Measurements from ENCODE around the gene RB1.
"Not testable (repeated sequence)": the region's sequence is repeated elsewhere in the genome, so short reads cannot be mapped to it uniquely, and the experiment has no call there.

Gene RB1

GRCh38 chr13:48333976-48334375, 30.4 kb downstream of the RB1 start:
- H3K27ac ChIP-seq (ENCODE audit: low read depth, low read length), result no peak overlapping the region
- no peaks in the 10 kb centered on the region for H3K36me3 ChIP-seq (ENCODE audit: control insufficient read depth, insufficient read depth, low read length)
- H3K4me3 ChIP-seq (ENCODE audit: low read length), result no peak overlapping the region

GRCh38 chr13:48334534-48335127, 31.1 kb downstream of the RB1 start:
- H3K9ac ChIP-seq (ENCODE audit: low read length), result no peak overlapping the region
- no peak overlapping the region for H3K4me3 ChIP-seq (ENCODE audit: low read length)
- no peaks in the 10 kb centered on the region for H3K36me3 ChIP-seq (ENCODE audit: control insufficient read depth, insufficient read depth, low read length)
- H3K27ac ChIP-seq (ENCODE audit: low read depth, low read length), result no peak overlapping the region
- no peaks in the 10 kb centered on the region for H3K27me3 ChIP-seq (ENCODE audit: control insufficient read depth, insufficient read depth, low read length)
- H3K4me1 ChIP-seq (ENCODE audit: control insufficient read depth, insufficient read depth, low read length), result no peaks in the 10 kb centered on the region

More at GRCh38 chr13:48333976-48334375, 30.4 kb downstream of the RB1 start:
- H3K9ac ChIP-seq (ENCODE audit: low read length), result no peak overlapping the region
- no peaks in the 10 kb centered on the region for H3K4me1 ChIP-seq (ENCODE audit: control insufficient read depth, insufficient read depth, low read length)
- no peaks in the 10 kb centered on the region for H3K27me3 ChIP-seq (ENCODE audit: control insufficient read depth, insufficient read depth, low read length)

- not testable (repeated sequence) for H3K4me1 ChIP-seq (ENCODE audit: control insufficient read depth, insufficient read depth, low read length); H3K27me3 ChIP-seq (ENCODE audit: control insufficient read depth, insufficient read depth, low read length); H3K9ac ChIP-seq (ENCODE audit: low read length); H3K4me3 ChIP-seq (ENCODE audit: low read length); H3K27ac ChIP-seq (ENCODE audit: low read depth, low read length); H3K36me3 ChIP-seq (ENCODE audit: control insufficient read depth, insufficient read depth, low read length)
These were observed 35.6 kb downstream of the RB1 start for GRCh38 chr13:48339198-48339597.

- H3K27me3 ChIP-seq (ENCODE audit: control insufficient read depth, insufficient read depth, low read length), result no peaks in the 10 kb centered on the region
- no peak overlapping the region for H3K9ac ChIP-seq (ENCODE audit: low read length)
- H3K4me1 ChIP-seq (ENCODE audit: control insufficient read depth, insufficient read depth, low read length), result no peaks in the 10 kb centered on the region
These were observed 40.7 kb downstream of the RB1 start for GRCh38 chr13:48344264-48344663.

GRCh38 chr13:48346583-48346982, 43.0 kb downstream of the RB1 start:
- H3K4me3 ChIP-seq (ENCODE audit: low read length), result no peak overlapping the region
- no peak overlapping the region for H3K9ac ChIP-seq (ENCODE audit: low read length)
- no peaks in the 10 kb centered on the region for H3K27me3 ChIP-seq (ENCODE audit: control insufficient read depth, insufficient read depth, low read length)
- H3K36me3 ChIP-seq (ENCODE audit: control insufficient read depth, insufficient read depth, low read length), result peaks cover 2% of the 10 kb centered on the region
- H3K27ac ChIP-seq (ENCODE audit: low read depth, low read length), result no peak overlapping the region
- H3K4me1 ChIP-seq (ENCODE audit: control insufficient read depth, insufficient read depth, low read length), result no peaks in the 10 kb centered on the region

More at GRCh38 chr13:48344264-48344663, 40.7 kb downstream of the RB1 start:
- Histone ChIP-seq H3K27ac (ENCODE audit: low read depth, low read length) (no peak overlapping the region), H3K4me3 (ENCODE audit: low read length) (no peak overlapping the region), H3K36me3 (ENCODE audit: control insufficient read depth, insufficient read depth, low read length) (no peaks in the 10 kb centered on the region)

GRCh38 chr13:48349525-48349924, 46.0 kb downstream of the RB1 start:
- H3K27ac ChIP-seq (ENCODE audit: low read depth, low read length), result no peak overlapping the region
- no peak overlapping the region for H3K4me3 ChIP-seq (ENCODE audit: low read length)
- H3K27me3 ChIP-seq (ENCODE audit: control insufficient read depth, insufficient read depth, low read length), result no peaks in the 10 kb centered on the region
- H3K4me1 ChIP-seq (ENCODE audit: control insufficient read depth, insufficient read depth, low read length), result no peaks in the 10 kb centered on the region
- H3K9ac ChIP-seq (ENCODE audit: low read length), result no peak overlapping the region
- H3K36me3 ChIP-seq (ENCODE audit: control insufficient read depth, insufficient read depth, low read length), result peaks cover 2% of the 10 kb centered on the region

- H3K4me3 ChIP-seq (ENCODE audit: low read length), result no peak overlapping the region
- H3K4me1 ChIP-seq (ENCODE audit: control insufficient read depth, insufficient read depth, low read length), result no peaks in the 10 kb centered on the region
- H3K27ac ChIP-seq (ENCODE audit: low read depth, low read length), result no peak overlapping the region
- no peaks in the 10 kb centered on the region for H3K27me3 ChIP-seq (ENCODE audit: control insufficient read depth, insufficient read depth, low read length)
- peaks cover 2% of the 10 kb centered on the region for H3K36me3 ChIP-seq (ENCODE audit: control insufficient read depth, insufficient read depth, low read length)
- no peak overlapping the region for H3K9ac ChIP-seq (ENCODE audit: low read length)
These were observed 50.0 kb downstream of the RB1 start for GRCh38 chr13:48353590-48353989.

- H3K9ac ChIP-seq (ENCODE audit: low read length); H3K27ac ChIP-seq (ENCODE audit: low read depth, low read length); H3K36me3 ChIP-seq (ENCODE audit: control insufficient read depth, insufficient read depth, low read length); H3K4me1 ChIP-seq (ENCODE audit: control insufficient read depth, insufficient read depth, low read length); H3K4me3 ChIP-seq (ENCODE audit: low read length); H3K27me3 ChIP-seq (ENCODE audit: control insufficient read depth, insufficient read depth, low read length): not testable (repeated sequence)
These were observed 52.0 kb downstream of the RB1 start for GRCh38 chr13:48355524-48355923.

GRCh38 chr13:48356750-48357149, 53.2 kb downstream of the RB1 start:
- no peaks in the 10 kb centered on the region for H3K36me3 ChIP-seq (ENCODE audit: control insufficient read depth, insufficient read depth, low read length)
- no peaks in the 10 kb centered on the region for H3K4me1 ChIP-seq (ENCODE audit: control insufficient read depth, insufficient read depth, low read length)
- H3K27me3 ChIP-seq (ENCODE audit: control insufficient read depth, insufficient read depth, low read length), result no peaks in the 10 kb centered on the region
- no peak overlapping the region for H3K9ac ChIP-seq (ENCODE audit: low read length)
- H3K4me3 ChIP-seq (ENCODE audit: low read length), result no peak overlapping the region
- H3K27ac ChIP-seq (ENCODE audit: low read depth, low read length), result no peak overlapping the region

GRCh38 chr13:48369988-48370387, 66.4 kb downstream of the RB1 start:
- no peaks in the 10 kb centered on the region for H3K27me3 ChIP-seq (ENCODE audit: control insufficient read depth, insufficient read depth, low read length)
- H3K27ac ChIP-seq (ENCODE audit: low read depth, low read length), result no peak overlapping the region
- peaks cover 4% of the 10 kb centered on the region for H3K36me3 ChIP-seq (ENCODE audit: control insufficient read depth, insufficient read depth, low read length)

GRCh38 chr13:48370815-48371214, 67.3 kb downstream of the RB1 start:
- no peak overlapping the region for H3K27ac ChIP-seq (ENCODE audit: low read depth, low read length)
- H3K4me3 ChIP-seq (ENCODE audit: low read length), result no peak overlapping the region
- H3K9ac ChIP-seq (ENCODE audit: low read length), result no peak overlapping the region
- H3K36me3 ChIP-seq (ENCODE audit: control insufficient read depth, insufficient read depth, low read length), result peaks cover 4% of the 10 kb centered on the region
- H3K4me1 ChIP-seq (ENCODE audit: control insufficient read depth, insufficient read depth, low read length), result no peaks in the 10 kb centered on the region
- H3K27me3 ChIP-seq (ENCODE audit: control insufficient read depth, insufficient read depth, low read length), result no peaks in the 10 kb centered on the region

More at GRCh38 chr13:48369988-48370387, 66.4 kb downstream of the RB1 start:
- H3K9ac ChIP-seq (ENCODE audit: low read length), result no peak overlapping the region
- H3K4me3 ChIP-seq (ENCODE audit: low read length), result no peak overlapping the region
- no peaks in the 10 kb centered on the region for H3K4me1 ChIP-seq (ENCODE audit: control insufficient read depth, insufficient read depth, low read length)

- no peaks in the 10 kb centered on the region for H3K4me1 ChIP-seq (ENCODE audit: control insufficient read depth, insufficient read depth, low read length)
- H3K36me3 ChIP-seq (ENCODE audit: control insufficient read depth, insufficient read depth, low read length), result no peaks in the 10 kb centered on the region
- H3K27me3 ChIP-seq (ENCODE audit: control insufficient read depth, insufficient read depth, low read length), result no peaks in the 10 kb centered on the region
- H3K27ac ChIP-seq (ENCODE audit: low read depth, low read length), result no peak overlapping the region
- H3K4me3 ChIP-seq (ENCODE audit: low read length), result no peak overlapping the region
- H3K9ac ChIP-seq (ENCODE audit: low read length), result no peak overlapping the region
These were observed 74.3 kb downstream of the RB1 start for GRCh38 chr13:48377857-48378256.

- H3K36me3 ChIP-seq (ENCODE audit: control insufficient read depth, insufficient read depth, low read length), result no peaks in the 10 kb centered on the region
- no peaks in the 10 kb centered on the region for H3K27me3 ChIP-seq (ENCODE audit: control insufficient read depth, insufficient read depth, low read length)
- H3K27ac ChIP-seq (ENCODE audit: low read depth, low read length), result no peak overlapping the region
- no peak overlapping the region for H3K9ac ChIP-seq (ENCODE audit: low read length)
- no peak overlapping the region for H3K4me3 ChIP-seq (ENCODE audit: low read length)
- no peaks in the 10 kb centered on the region for H3K4me1 ChIP-seq (ENCODE audit: control insufficient read depth, insufficient read depth, low read length)
These were observed 77.0 kb downstream of the RB1 start for GRCh38 chr13:48380581-48380980.
